Loucy (cell line): Measurements from ENCODE around the gene SERP1.

Source experiments
- H2AFZ ChIP-seq: fragments of 200-600 bp; sonication (generic); 2 replicates; pipeline ENCODE4 v1.6.0; 2016; ENCODE audit warnings: antibody characterized with exemption, mild to moderate bottlenecking, low read length, moderate library complexity
- H3F3A ChIP-seq: fragments of 200-600 bp; 2 replicates; pipeline ENCODE4 v1.6.0; 2016; ENCODE audit warnings: antibody characterized with exemption, low read depth, mild to moderate bottlenecking
- H3K27me3 ChIP-seq: fragments of 200-600 bp; sonication (generic); 2 replicates; pipeline ENCODE4 v1.6.1; 2014; ENCODE audit warnings: low read length, mild to moderate bottlenecking; ENCODE audit not compliant: insufficient read depth, poor library complexity, severe bottlenecking
- H3K36me3 ChIP-seq: fragments of 200-600 bp; sonication (generic); 2 replicates; pipeline ENCODE4 v1.6.1; 2016; ENCODE audit warnings: low read length; ENCODE audit not compliant: insufficient read depth
- H3K4me1 ChIP-seq: fragments of 200-600 bp; sonication (generic); 2 replicates; pipeline ENCODE4 v1.5.1; 2014; ENCODE audit warnings: low read length, mild to moderate bottlenecking; ENCODE audit not compliant: insufficient read depth, poor library complexity, severe bottlenecking
- H3K4me2 ChIP-seq: fragments of 200-600 bp; sonication (generic); 2 replicates; pipeline ENCODE4 v1.6.0; 2014; ENCODE audit warnings: antibody characterized with exemption, low read length, low read depth, mild to moderate bottlenecking; ENCODE audit not compliant: poor library complexity, severe bottlenecking
- H3K4me3 ChIP-seq: fragments of 200-600 bp; sonication (generic); 2 replicates; pipeline ENCODE4 v1.5.1; 2014; ENCODE audit warnings: low read length, mild to moderate bottlenecking, mixed read lengths; ENCODE audit not compliant: poor library complexity, severe bottlenecking
- H3K79me2 ChIP-seq: fragments of 200-600 bp; sonication (generic); 2 replicates; pipeline ENCODE4 v1.6.1; 2014; ENCODE audit warnings: low read length; ENCODE audit not compliant: insufficient read depth
- H3K9ac ChIP-seq: fragments of 200-600 bp; sonication (generic); 2 replicates; pipeline ENCODE4 v1.6.0; 2014; ENCODE audit warnings: mild to moderate bottlenecking, low read depth, low read length, moderate library complexity; ENCODE audit not compliant: poor library complexity, severe bottlenecking
- H3K9me2 ChIP-seq: fragments of 200-600 bp; sonication (generic); replicated peaks from 2 replicates; pipeline ENCODE4 v1.6.1; 2016; ENCODE audit warnings: low read depth, low read length, mixed read lengths
- H3K9me3 ChIP-seq: fragments of 200-600 bp; sonication (generic); 2 replicates; pipeline ENCODE4 v1.6.1; 2014; ENCODE audit warnings: mild to moderate bottlenecking, antibody characterized with exemption, low read length, low read depth; ENCODE audit not compliant: insufficient read depth
- H4K20me1 ChIP-seq: fragments of 200-600 bp; sonication (generic); 2 replicates; pipeline ENCODE4 v1.6.0; 2014; ENCODE audit warnings: antibody characterized with exemption, low read length, mild to moderate bottlenecking; ENCODE audit not compliant: insufficient read depth, poor library complexity, severe bottlenecking
- CTCF ChIP-seq: fragments of 200-600 bp; sonication (generic); conservative IDR thresholded peaks from 2 replicates; pipeline ENCODE4 v1.5.1; 2014; ENCODE audit warnings: mild to moderate bottlenecking, antibody characterized with exemption, low read length
- EZH2phosphoT487 ChIP-seq: fragments of 200-600 bp; IDR thresholded peaks from 2 replicates; pipeline ENCODE4 v1.6.1; 2018; ENCODE audit warnings: antibody characterized with exemption, mild to moderate bottlenecking, moderate library complexity, borderline replicate concordance

SERP1 gene

GRCh38 chr3:150564243-150564642, 17.9 kb upstream of the SERP1 start:
- H3K4me1 ChIP-seq: no peaks in the 10 kb centered on the region
- no peak overlapping the region for H2AFZ ChIP-seq
- peaks cover 73% of the 10 kb centered on the region for H3K36me3 ChIP-seq

GRCh38 chr3:150557725-150558124, 11.4 kb upstream of the SERP1 start:
- TF ChIP-seq EZH2phosphoT487: no peak
- TF ChIP-seq CTCF: no peak
- no peaks in the 10 kb centered on the region for H3F3A ChIP-seq
- H3K36me3 ChIP-seq: peaks cover 44% of the 10 kb centered on the region; the same call in 1 of the 2 replicates
- no peaks in the 10 kb centered on the region for H3K9me2 ChIP-seq
- peaks cover 62% of the 10 kb centered on the region for H3K79me2 ChIP-seq
- no peaks in the 10 kb centered on the region for H3K9me3 ChIP-seq
- no peak overlapping the region for H2AFZ ChIP-seq
- H3K4me1 ChIP-seq: peaks cover 18% of the 10 kb centered on the region
- H3K4me2 ChIP-seq: no peak overlapping the region
- H4K20me1 ChIP-seq: peaks cover 4% of the 10 kb centered on the region
- H3K27me3 ChIP-seq: no peaks in the 10 kb centered on the region
- no peak overlapping the region for H3K9ac ChIP-seq
- H3K4me3 ChIP-seq: no peak overlapping the region

More at GRCh38 chr3:150564243-150564642, 17.9 kb upstream of the SERP1 start:
- Histone ChIP-seq H3K9ac (no peak overlapping the region), H4K20me1 (no peaks in the 10 kb centered on the region), H3K9me3 (no peaks in the 10 kb centered on the region), H3K9me2 (no peaks in the 10 kb centered on the region), H3K79me2 (peaks cover 13% of the 10 kb centered on the region; the same call in 1 of the 2 replicates), H3K4me3 (no peak overlapping the region), H3K27me3 (no peaks in the 10 kb centered on the region), H3K4me2 (no peak overlapping the region), H3F3A (no peaks in the 10 kb centered on the region)
- TF ChIP-seq CTCF (no peak), EZH2phosphoT487 (no peak)

GRCh38 chr3:150556792-150557191, 10.5 kb upstream of the SERP1 start:
- Histone ChIP-seq H3K79me2 (peaks cover 70% of the 10 kb centered on the region), H3K4me2 (peak overlapping the region; percentile 11), H4K20me1 (peaks cover 13% of the 10 kb centered on the region), H3K27me3 (no peaks in the 10 kb centered on the region), H3K4me3 (no peak overlapping the region), H2AFZ (no peak overlapping the region), H3K9ac (no peak overlapping the region), H3K9me2 (no peaks in the 10 kb centered on the region), H3K9me3 (no peaks in the 10 kb centered on the region), H3K4me1 (peaks cover 18% of the 10 kb centered on the region), H3K36me3 (peaks cover 45% of the 10 kb centered on the region; the same call in 1 of the 2 replicates), H3F3A (no peaks in the 10 kb centered on the region)
- no peak for TF ChIP-seq EZH2phosphoT487
- no peak for TF ChIP-seq CTCF
